ENCODE data around the gene CDKAL1.

GRCh38 chr6:21000331-21000801 lies 466.1 kb downstream of the CDKAL1 start:
- TF ChIP-seq CSRNP3 (CRISPR knock-in tag; IDR thresholded peaks at IDR 0.05) (no peak), ZFP3 (CRISPR knock-in tag; IDR thresholded peaks at IDR 0.05) (no peak), PPARA (CRISPR knock-in tag; IDR thresholded peaks at IDR 0.05; ENCODE audit: borderline replicate concordance) (no peak), POU6F1 (CRISPR knock-in tag; IDR thresholded peaks at IDR 0.05; ENCODE audit: borderline replicate concordance, low read depth) (no peak), ZC3H10 (CRISPR knock-in tag; IDR thresholded peaks at IDR 0.05) (no peak), CSDC2 (CRISPR knock-in tag; IDR thresholded peaks at IDR 0.05) (no peak), TOX (CRISPR knock-in tag; IDR thresholded peaks at IDR 0.05; ENCODE audit: borderline replicate concordance) (no peak), PATZ1 (CRISPR knock-in tag; IDR thresholded peaks at IDR 0.05; ENCODE audit: borderline replicate concordance) (no peak), ARNTL (CRISPR knock-in tag; IDR thresholded peaks at IDR 0.05; ENCODE audit: borderline replicate concordance, low read depth) (no peak), SNAI2 (CRISPR knock-in tag; IDR thresholded peaks at IDR 0.05) (no peak), GLIS3 (CRISPR knock-in tag; IDR thresholded peaks at IDR 0.05) (no peak), ZNF8 (CRISPR knock-in tag; IDR thresholded peaks at IDR 0.05) (no peak), ZFP30 (CRISPR knock-in tag; IDR thresholded peaks at IDR 0.05) (no peak)

All from SK-N-SH treated with all-trans-retinoic acid at 6 μM for 48 hours (cell line).